GM12878 (cell line): ENCODE data around the gene SIM2. TPM values are rescaled to one million over a fixed set of nuclear protein-coding genes. Genes with fewer than 3 reads are reported as not detected.

Experiments
- ATAC-seq: fragments of 200-7000 bp; cut with Tn5 transposase; 3 replicates; pipeline ENCODE4 v1.9.1; 2020; ENCODE audit warnings: mild to moderate bottlenecking, moderate library complexity
- BruUV-seq: library from RNA; stranded (reverse); fragments of 400-500 nt; replicated peaks from 2 replicates; lab custom pipeline; 2021; lab: Mats Ljungman, UMichigan
- CTCF ChIA-PET: fragments of 300-600 bp; sonication (Branson Sonifier 250); formaldehyde crosslinking; extraction: SDS; loops from one replicate; lab custom pipeline; 2021; ENCODE audit warnings: inconsistent platforms; lab: Yijun Ruan, JAX
- POLR2A ChIA-PET: fragments of 350-600 bp; formaldehyde crosslinking; extraction: SDS; loops from one replicate; lab custom pipeline; 2021; ENCODE audit warnings: inconsistent platforms; lab: Charles Lee
- RAD21 ChIA-PET: fragments of 300-600 bp; sonication (Branson Sonifier 250); formaldehyde crosslinking; loops from one replicate; lab custom pipeline; 2023; ENCODE audit warnings: antibody characterized with exemption; ENCODE audit not compliant: unreplicated experiment; lab: Charles Lee
- SMC1A ChIA-PET: fragments of 300-600 bp; sonication (Branson Sonifier 250); formaldehyde crosslinking; loops from one replicate; lab custom pipeline; 2023; ENCODE audit not compliant: unreplicated experiment, uncharacterized antibody; lab: Charles Lee
- DNase-seq: peaks from one replicate; pipeline ENCODE4 v3.0.0-alpha.2; 2011; ENCODE audit warnings: low read depth, low spot score
- FAIRE-seq: peaks from 3 replicates; lab custom pipeline; 2011; peaks lifted over from hg19 to GRCh38; lab: Jason Lieb, UNC
- H2AFZ ChIP-seq: 2 replicates; pipeline ENCODE4 v1.6.0; 2011; ENCODE audit warnings: low read depth, low read length, control low read depth; ENCODE audit not compliant: control insufficient read depth
- H3K27ac ChIP-seq: 2 replicates; pipeline ENCODE4 v1.5.1; 2011; ENCODE audit warnings: control low read depth; ENCODE audit not compliant: control insufficient read depth, insufficient read depth
- H3K27me3 ChIP-seq, 2 experiments: replicated peaks in 1 of 2; 2 replicates each; pipeline versions ENCODE4 v1.6.0 to v1.6.1; 2011; ENCODE audit warnings: low read length in 1 of 2; ENCODE audit not compliant: control insufficient read depth in 2 of 2, insufficient read depth in 2 of 2
- H3K36me3 ChIP-seq, 2 experiments: 2 replicates each; pipeline ENCODE4 v1.5.1; 2011; ENCODE audit warnings: low read length in 1 of 2; ENCODE audit not compliant: control insufficient read depth in 2 of 2, insufficient read depth in 2 of 2
- H3K4me1 ChIP-seq: 2 replicates; pipeline ENCODE4 v1.6.1; 2011; ENCODE audit warnings: mild to moderate bottlenecking, low read length, moderate library complexity, mixed read lengths; ENCODE audit not compliant: control insufficient read depth, insufficient read depth
- H3K4me2 ChIP-seq: 2 replicates; pipeline ENCODE4 v1.6.0; 2011; ENCODE audit warnings: control low read depth; ENCODE audit not compliant: control insufficient read depth, insufficient read depth
- H3K4me3 ChIP-seq: fragments of 200-600 bp; sonication (generic); 2 replicates; pipeline ENCODE4 v1.5.1; 2016
- H3K79me2 ChIP-seq: 2 replicates; pipeline ENCODE4 v1.6.0; 2011; ENCODE audit warnings: low read length; ENCODE audit not compliant: control insufficient read depth, insufficient read depth
- H3K9ac ChIP-seq: 2 replicates; pipeline ENCODE4 v1.8.0; 2011; ENCODE audit warnings: low read length, control low read depth, mixed read lengths; ENCODE audit not compliant: control insufficient read depth, insufficient read depth
- H3K9me3 ChIP-seq: replicated peaks from 3 replicates; pipeline ENCODE4 v1.5.1; 2011; ENCODE audit warnings: mild to moderate bottlenecking, low read length; ENCODE audit not compliant: control insufficient read depth, insufficient read depth
- H4K20me1 ChIP-seq: 2 replicates; pipeline ENCODE4 v1.6.0; 2011; ENCODE audit not compliant: control insufficient read depth, insufficient read depth
- BACH1 ChIP-seq: fragments of 450-650 bp; IDR thresholded peaks from 2 replicates; pipeline ENCODE4 v1.6.1; 2017; ENCODE audit warnings: mild to moderate bottlenecking, borderline replicate concordance
- CEBPB ChIP-seq, 2 experiments: fragments of 150-350 bp in 1 of 2; IDR thresholded peaks; 2 replicates each; pipeline ENCODE4 v1.6.1; 2012 to 2014; ENCODE audit warnings: low read depth in 2 of 2, low read length in 2 of 2, borderline replicate concordance in 1 of 2, inconsistent platforms in 1 of 2
- EGR1 ChIP-seq, 2 experiments: IDR thresholded peaks; 1 replicate in 1 of 2; 2 replicates in 1 of 2; pipeline ENCODE4 v1.6.1; 2011 to 2012; ENCODE audit warnings: low read depth in 2 of 2, low read length in 2 of 2, borderline replicate concordance in 1 of 2, mild to moderate bottlenecking in 1 of 2, moderate library complexity in 1 of 2
- EZH2 ChIP-seq: IDR thresholded peaks from 2 replicates; pipeline ENCODE4 v1.6.1; 2012; ENCODE audit warnings: low read depth, mild to moderate bottlenecking, control low read depth, inconsistent platforms, low read length, borderline replicate concordance; ENCODE audit not compliant: control insufficient read depth
- HDGF ChIP-seq: fragments of 450-650 bp; IDR thresholded peaks from 2 replicates; pipeline ENCODE4 v1.6.1; 2016; ENCODE audit warnings: antibody characterized with exemption
- IRF4 ChIP-seq: IDR thresholded peaks from 2 replicates; pipeline ENCODE4 v1.6.1; 2011; ENCODE audit warnings: low read depth, low read length
- IRF5 ChIP-seq: fragments of 450-650 bp; IDR thresholded peaks from 2 replicates; pipeline ENCODE4 v1.6.1; 2017; ENCODE audit warnings: borderline replicate concordance
- MEF2B ChIP-seq: fragments of 450-650 bp; IDR thresholded peaks from 2 replicates; pipeline ENCODE4 v1.6.1; 2018; ENCODE audit warnings: mild to moderate bottlenecking, moderate library complexity; ENCODE audit not compliant: partially characterized antibody, poor library complexity, severe bottlenecking
- MYB ChIP-seq: fragments of 150-350 bp; IDR thresholded peaks from 2 replicates; pipeline ENCODE4 v1.6.1; 2014; ENCODE audit warnings: mild to moderate bottlenecking, low read depth, low read length, borderline replicate concordance
- POLR2AphosphoS2 ChIP-seq: IDR thresholded peaks from 2 replicates; pipeline ENCODE4 v1.6.1; 2011; ENCODE audit warnings: low read depth, mild to moderate bottlenecking, low read length, improper control_type of control experiment, moderate library complexity
- RFX5 ChIP-seq: IDR thresholded peaks from 2 replicates; pipeline ENCODE4 v1.6.1; 2011; ENCODE audit warnings: low read depth, low read length, improper control_type of control experiment
- SMC3 ChIP-seq: IDR thresholded peaks from 2 replicates; pipeline ENCODE4 v1.6.1; 2011; ENCODE audit warnings: low read length, improper control_type of control experiment, borderline replicate concordance
- WGBS: methylation state at CpG from one replicate; pipeline ENCODE4 v1.1.6; 2016; ENCODE audit warnings: low lambda C conversion rate; ENCODE audit not compliant: insufficient replicate concordance, insufficient coverage; ENCODE audit errors: missing lambda C conversion rate; 5-methylcytosine and 5-hydroxymethylcytosine counted together
- in situ Hi-C: fragments of 300-500 bp; cut with MboI; formaldehyde crosslinking; loops from 9 replicates; pipeline ENCODE4 v1.14.3; 2018; ENCODE audit warnings: mixed read lengths
- intact Hi-C: fragments of 100-400 bp; cut with micrococcal nuclease; formaldehyde crosslinking; loops from one replicate; pipeline ENCODE4 v1.14.2; 2022; ENCODE audit not compliant: unreplicated experiment
- polyA plus RNA-seq, 11 experiments: library from polyadenylated mRNA; depleted of rRNA in 4 of 11; unstranded in 6 of 11; stranded (reverse) in 5 of 11; fragments of >200 nt; fragmentation: Nextera tagmentation in 4 of 11; fragmentation: Illumina TruSeq in 1 of 11; extraction: Ambion mirVana in 4 of 11; extraction: Trizol in 1 of 11; gene quantifications; 1 replicate in 1 of 11; 2 replicates in 10 of 11; pipeline versions ENCODE4 v1.2.1 to v1.2.3, GENCODE V29; 2011 to 2016; ENCODE audit warnings: inconsistent platforms in 2 of 11, missing spikeins in 2 of 11, low read depth in 1 of 11
- total RNA-seq, 4 experiments: library from RNA; depleted of rRNA in 3 of 4; stranded (reverse); fragments of >200 nt in 3 of 4; fragmentation: Illumina TruSeq in 1 of 4; extraction: Trizol in 1 of 4; gene quantifications; 2 replicates each; pipeline versions ENCODE4 v1.2.1 to v1.2.3, GENCODE V29; 2013 to 2021
- TF ChIP-seq, protein P1 (sequence below): IDR thresholded peaks from 2 replicates; pipeline ENCODE4 v1.6.1; 2011; ENCODE audit warnings: low read depth, mild to moderate bottlenecking, low read length, moderate library complexity, borderline replicate concordance; ENCODE audit errors: extremely low read depth
- TF ChIP-seq, protein P2 (sequence below): fragments of 450-650 bp; conservative IDR thresholded peaks from 2 replicates; pipeline ENCODE4 v1.6.1; 2017; ENCODE audit warnings: mild to moderate bottlenecking, moderate library complexity
- TF ChIP-seq, protein P3 (sequence below): fragments of 450-650 bp; IDR thresholded peaks from 2 replicates; pipeline ENCODE4 v1.6.1; 2017; ENCODE audit warnings: mild to moderate bottlenecking, moderate library complexity

The SIM2 gene
- total and polyA plus RNA-seq, 10 of the 15 experiments (the other 5 are each of a cell fraction or from before 2014, with no cell fraction given): 0.02 to 0.15 (median 0.05) TPM; not detected in 7

DNA sequence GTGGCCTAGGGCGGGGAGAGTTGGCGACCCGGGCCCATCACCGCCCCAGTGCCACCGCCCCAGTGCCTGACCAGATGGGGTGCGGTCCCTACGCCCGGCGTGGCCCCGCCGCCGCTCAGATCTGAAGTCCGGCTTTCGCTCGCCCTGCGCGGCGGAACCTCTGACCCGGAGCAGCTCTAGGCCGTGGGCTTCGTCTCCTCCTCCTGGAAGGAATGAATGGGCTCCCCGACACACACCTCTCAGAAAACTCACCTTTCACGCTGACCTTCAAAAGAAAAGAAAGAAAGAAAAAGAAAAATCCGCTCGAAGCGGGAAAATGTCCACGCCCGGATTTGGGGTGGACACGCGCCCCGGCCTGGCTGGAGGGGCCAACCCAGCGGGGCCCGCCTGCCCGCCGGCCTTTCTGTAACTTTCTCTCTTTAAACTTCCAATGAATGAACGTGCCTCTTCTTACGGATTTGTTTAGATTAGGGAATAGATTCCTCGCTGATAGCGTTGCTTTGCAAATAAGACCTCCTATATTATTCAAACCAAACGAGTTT, 5.4 kb upstream of the SIM2 start (continued):
- no peak for TF ChIP-seq EZH2
- TF ChIP-seq, protein P1, sequence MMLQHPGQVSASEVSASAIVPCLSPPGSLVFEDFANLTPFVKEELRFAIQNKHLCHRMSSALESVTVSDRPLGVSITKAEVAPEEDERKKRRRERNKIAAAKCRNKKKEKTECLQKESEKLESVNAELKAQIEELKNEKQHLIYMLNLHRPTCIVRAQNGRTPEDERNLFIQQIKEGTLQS: no peak

- peaks cover 15 to 42% of the 10 kb centered on the region in 2 experiments for H3K27me3 ChIP-seq
- no peak for TF ChIP-seq POLR2AphosphoS2
- no peak for TF ChIP-seq CEBPB (IDR thresholded peaks at IDR 0.05; ENCODE audit: borderline replicate concordance in 1 of 2, low read depth in 2 of 2, low read length in 2 of 2)
- TF ChIP-seq, protein P2, sequence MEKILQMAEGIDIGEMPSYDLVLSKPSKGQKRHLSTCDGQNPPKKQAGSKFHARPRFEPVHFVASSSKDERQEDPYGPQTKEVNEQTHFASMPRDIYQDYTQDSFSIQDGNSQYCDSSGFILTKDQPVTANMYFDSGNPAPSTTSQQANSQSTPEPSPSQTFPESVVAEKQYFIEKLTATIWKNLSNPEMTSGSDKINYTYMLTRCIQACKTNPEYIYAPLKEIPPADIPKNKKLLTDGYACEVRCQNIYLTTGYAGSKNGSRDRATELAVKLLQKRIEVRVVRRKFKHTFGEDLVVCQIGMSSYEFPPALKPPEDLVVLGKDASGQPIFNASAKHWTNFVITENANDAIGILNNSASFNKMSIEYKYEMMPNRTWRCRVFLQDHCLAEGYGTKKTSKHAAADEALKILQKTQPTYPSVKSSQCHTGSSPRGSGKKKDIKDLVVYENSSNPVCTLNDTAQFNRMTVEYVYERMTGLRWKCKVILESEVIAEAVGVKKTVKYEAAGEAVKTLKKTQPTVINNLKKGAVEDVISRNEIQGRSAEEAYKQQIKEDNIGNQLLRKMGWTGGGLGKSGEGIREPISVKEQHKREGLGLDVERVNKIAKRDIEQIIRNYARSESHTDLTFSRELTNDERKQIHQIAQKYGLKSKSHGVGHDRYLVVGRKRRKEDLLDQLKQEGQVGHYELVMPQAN: no peak
- TF ChIP-seq, protein P3, sequence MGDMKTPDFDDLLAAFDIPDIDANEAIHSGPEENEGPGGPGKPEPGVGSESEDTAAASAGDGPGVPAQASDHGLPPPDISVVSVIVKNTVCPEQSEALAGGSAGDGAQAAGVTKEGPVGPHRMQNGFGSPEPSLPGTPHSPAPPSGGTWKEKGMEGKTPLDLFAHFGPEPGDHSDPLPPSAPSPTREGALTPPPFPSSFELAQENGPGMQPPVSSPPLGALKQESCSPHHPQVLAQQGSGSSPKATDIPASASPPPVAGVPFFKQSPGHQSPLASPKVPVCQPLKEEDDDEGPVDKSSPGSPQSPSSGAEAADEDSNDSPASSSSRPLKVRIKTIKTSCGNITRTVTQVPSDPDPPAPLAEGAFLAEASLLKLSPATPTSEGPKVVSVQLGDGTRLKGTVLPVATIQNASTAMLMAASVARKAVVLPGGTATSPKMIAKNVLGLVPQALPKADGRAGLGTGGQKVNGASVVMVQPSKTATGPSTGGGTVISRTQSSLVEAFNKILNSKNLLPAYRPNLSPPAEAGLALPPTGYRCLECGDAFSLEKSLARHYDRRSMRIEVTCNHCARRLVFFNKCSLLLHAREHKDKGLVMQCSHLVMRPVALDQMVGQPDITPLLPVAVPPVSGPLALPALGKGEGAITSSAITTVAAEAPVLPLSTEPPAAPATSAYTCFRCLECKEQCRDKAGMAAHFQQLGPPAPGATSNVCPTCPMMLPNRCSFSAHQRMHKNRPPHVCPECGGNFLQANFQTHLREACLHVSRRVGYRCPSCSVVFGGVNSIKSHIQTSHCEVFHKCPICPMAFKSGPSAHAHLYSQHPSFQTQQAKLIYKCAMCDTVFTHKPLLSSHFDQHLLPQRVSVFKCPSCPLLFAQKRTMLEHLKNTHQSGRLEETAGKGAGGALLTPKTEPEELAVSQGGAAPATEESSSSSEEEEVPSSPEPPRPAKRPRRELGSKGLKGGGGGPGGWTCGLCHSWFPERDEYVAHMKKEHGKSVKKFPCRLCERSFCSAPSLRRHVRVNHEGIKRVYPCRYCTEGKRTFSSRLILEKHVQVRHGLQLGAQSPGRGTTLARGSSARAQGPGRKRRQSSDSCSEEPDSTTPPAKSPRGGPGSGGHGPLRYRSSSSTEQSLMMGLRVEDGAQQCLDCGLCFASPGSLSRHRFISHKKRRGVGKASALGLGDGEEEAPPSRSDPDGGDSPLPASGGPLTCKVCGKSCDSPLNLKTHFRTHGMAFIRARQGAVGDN: no peak
- TF ChIP-seq IRF4: no peak
- TF ChIP-seq MYB: no peak
- TF ChIP-seq SMC3: no peak
- no peak for TF ChIP-seq EGR1 (IDR thresholded peaks at IDR 0.05; ENCODE audit: borderline replicate concordance in 1 of 2, low read depth in 2 of 2, low read length in 2 of 2)
- no peak for TF ChIP-seq MEF2B
- TF ChIP-seq BACH1: no peak
- no peak for TF ChIP-seq RFX5
- no peak for TF ChIP-seq HDGF
- TF ChIP-seq IRF5: no peak
Observed at GRCh38 chr21:36694031-36694515, 4.8 kb upstream of the SIM2 start.

More at GRCh38 chr21:36694031-36694515, 4.8 kb upstream of the SIM2 start:
- Histone ChIP-seq H3K4me1 (no peaks in the 10 kb centered on the region), H3K4me2 (no peak overlapping the region), H3K79me2 (no peaks in the 10 kb centered on the region), H3K4me3 (no peak overlapping the region), H2AFZ (no peak overlapping the region), H4K20me1 (no peaks in the 10 kb centered on the region), H3K9me3 (no peaks in the 10 kb centered on the region; the same call in 2 of the 3 replicates), H3K36me3 (no peaks in the 10 kb centered on the region), H3K9ac (no peak overlapping the region), H3K27ac (no peak overlapping the region)
- CTCF ChIA-PET: no interaction called here
- DNase-seq (no peak), ATAC-seq (no peak), FAIRE-seq (no peak)
- in situ Hi-C loops: no loop called here
- RAD21 ChIA-PET: no interaction called here
- intact Hi-C loops: no loop called here
- BruUV-seq: no TSS peak
- SMC1A ChIA-PET: no interaction called here
- POLR2A ChIA-PET: no interaction called here
- WGBS: 39% methylated on average over 12 of the region's 14 CpGs
